Measurements from ENCODE around the gene DCLK1. TPM values are rescaled to one million over a fixed set of nuclear protein-coding genes. Genes with fewer than 3 reads are reported as not detected.

Gene DCLK1
- total RNA-seq, 1 donor from 2014 or later, result 22.6 TPM

DNA sequence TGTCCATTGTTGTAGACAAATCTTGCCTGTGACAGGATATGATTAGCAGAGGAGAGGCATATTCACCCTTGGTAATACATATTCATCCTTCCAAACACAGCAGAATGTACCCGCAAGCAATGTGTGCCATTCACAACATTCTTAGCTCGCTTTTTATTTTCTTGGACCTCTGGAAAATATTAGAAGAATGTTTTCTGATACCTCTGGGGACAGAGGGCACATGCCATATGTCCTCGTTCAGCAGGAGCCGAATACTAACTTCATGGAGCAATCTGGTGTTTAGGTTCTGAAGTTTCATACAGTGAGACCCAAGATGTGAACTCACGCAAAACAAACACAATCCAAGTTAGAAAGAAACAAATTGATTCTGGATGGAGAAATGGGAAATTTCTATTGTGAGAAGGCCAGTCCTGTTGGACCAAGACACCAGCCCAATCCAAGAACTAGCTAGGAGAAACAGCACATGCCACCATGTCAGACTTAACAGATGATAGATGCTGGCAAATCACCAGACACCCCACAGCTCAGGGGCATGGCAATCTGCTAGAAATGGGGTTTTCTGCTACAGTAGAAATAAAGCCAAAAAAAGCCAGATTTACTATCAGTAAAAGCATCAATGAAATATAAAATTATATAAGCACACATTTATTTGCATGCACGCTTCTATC is 297.4 kb downstream of the DCLK1 start:
- Histone ChIP-seq H3K4me3 (no peak overlapping the region), H3K27ac (peak overlapping the region; percentile 42 to 44), H3K36me3 (no peaks in the 10 kb centered on the region), H3K4me1 (peaks cover 0 to 14% of the 10 kb centered on the region in 2 donors), H3K9me3 (no peaks in the 10 kb centered on the region), H3K27me3 (no peaks in the 10 kb centered on the region)
- no peak for DNase-seq (ENCODE audit: low spot score in 2 of 2)
- TF ChIP-seq, protein P1, sequence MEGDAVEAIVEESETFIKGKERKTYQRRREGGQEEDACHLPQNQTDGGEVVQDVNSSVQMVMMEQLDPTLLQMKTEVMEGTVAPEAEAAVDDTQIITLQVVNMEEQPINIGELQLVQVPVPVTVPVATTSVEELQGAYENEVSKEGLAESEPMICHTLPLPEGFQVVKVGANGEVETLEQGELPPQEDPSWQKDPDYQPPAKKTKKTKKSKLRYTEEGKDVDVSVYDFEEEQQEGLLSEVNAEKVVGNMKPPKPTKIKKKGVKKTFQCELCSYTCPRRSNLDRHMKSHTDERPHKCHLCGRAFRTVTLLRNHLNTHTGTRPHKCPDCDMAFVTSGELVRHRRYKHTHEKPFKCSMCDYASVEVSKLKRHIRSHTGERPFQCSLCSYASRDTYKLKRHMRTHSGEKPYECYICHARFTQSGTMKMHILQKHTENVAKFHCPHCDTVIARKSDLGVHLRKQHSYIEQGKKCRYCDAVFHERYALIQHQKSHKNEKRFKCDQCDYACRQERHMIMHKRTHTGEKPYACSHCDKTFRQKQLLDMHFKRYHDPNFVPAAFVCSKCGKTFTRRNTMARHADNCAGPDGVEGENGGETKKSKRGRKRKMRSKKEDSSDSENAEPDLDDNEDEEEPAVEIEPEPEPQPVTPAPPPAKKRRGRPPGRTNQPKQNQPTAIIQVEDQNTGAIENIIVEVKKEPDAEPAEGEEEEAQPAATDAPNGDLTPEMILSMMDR (IDR thresholded peaks at IDR 0.05), result no peak
- intact Hi-C loops (cut with DNase I), result no loop called here

DNA sequence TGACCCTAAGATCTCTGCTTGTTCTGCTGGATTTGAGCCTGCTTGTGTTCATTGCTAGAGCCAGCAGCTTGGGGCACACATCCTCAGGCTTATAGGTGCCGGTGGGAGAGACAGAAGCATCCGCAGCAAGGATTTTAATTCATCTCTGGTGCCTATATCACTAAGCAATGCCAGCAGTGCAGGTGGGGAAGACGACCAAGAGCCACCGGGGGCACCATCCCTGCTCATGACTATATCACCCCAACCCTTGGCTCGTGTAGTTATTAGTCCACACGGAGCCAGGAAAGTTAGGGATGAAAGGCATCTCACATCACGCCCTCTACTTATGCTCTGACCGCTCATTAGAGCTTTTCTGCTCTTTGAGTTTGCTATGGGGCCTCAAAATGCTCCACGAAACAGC is 298.2 kb downstream of the DCLK1 start:
- Histone ChIP-seq H3K4me3 (no peak overlapping the region), H3K27ac (peak overlapping the region; percentile 42 to 44), H3K4me1 (peaks cover 0 to 12% of the 10 kb centered on the region in 2 donors), H3K9me3 (no peaks in the 10 kb centered on the region), H3K27me3 (no peaks in the 10 kb centered on the region), H3K36me3 (no peaks in the 10 kb centered on the region)
- no peak for DNase-seq (ENCODE audit: low spot score in 2 of 2)
- TF ChIP-seq, protein P1 (IDR thresholded peaks at IDR 0.05), result no peak
- intact Hi-C loops (cut with DNase I), result no loop called here

DNA sequence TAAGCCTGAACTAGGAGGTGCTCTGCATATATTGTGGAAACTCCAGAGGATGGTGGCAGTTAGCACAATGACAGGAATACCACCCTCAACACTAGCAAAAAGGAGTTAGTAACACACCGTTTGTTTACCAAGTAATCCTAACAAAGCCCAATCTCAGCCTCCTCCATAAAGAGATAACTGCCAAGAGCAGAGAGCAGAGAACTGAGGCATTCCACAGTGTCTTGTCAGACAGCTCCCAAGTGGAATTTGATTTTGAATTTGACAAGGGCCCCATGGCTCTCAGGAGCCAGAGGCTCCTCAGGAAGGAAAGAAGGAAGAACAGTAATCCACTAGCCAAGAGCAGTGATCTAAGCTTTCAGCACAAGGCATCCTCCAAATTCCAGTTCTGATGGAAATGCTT is 298.6 kb downstream of the DCLK1 start:
- TF ChIP-seq, protein P1 (IDR thresholded peaks at IDR 0.05), result no peak
- Histone ChIP-seq H3K27ac (no peak overlapping the region), H3K36me3 (no peaks in the 10 kb centered on the region), H3K27me3 (no peaks in the 10 kb centered on the region), H3K4me1 (peaks cover 0 to 12% of the 10 kb centered on the region in 2 donors), H3K9me3 (no peaks in the 10 kb centered on the region), H3K4me3 (no peak overlapping the region)
- DNase-seq (ENCODE audit: low spot score in 2 of 2), result no peak
- intact Hi-C loops (cut with DNase I), result no loop called here

DNA sequence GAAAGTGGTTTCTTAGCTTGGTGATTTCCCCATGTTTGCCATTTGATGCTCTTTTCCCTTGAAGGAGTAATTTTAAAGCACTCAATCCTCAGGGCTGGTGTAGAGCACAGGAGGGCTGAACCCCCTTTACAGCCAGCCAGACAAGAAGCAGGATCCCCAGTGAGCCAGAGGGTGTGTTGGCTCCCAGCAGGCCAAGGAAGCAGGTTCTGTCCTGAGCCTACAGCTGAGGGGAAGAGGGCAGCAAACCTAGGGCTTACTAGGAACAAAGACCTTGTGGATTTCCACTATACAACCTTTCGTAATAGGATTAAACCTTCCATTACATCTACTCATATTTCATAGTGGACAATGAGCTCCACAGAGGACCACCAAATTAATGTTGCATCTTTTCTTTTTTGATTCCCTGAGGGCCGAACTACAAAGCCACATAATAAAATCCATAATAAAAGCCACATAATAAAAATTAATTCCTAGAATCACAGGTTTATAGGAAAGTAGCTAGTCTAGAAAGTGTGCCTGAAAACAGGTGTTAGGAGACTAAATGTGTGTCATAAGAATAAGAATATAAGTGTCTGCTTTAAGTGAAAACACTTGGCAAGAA is 300.2 kb downstream of the DCLK1 start:
- intact Hi-C loops (cut with DNase I), result no loop called here
- Histone ChIP-seq H3K4me1 (peaks cover 0 to 12% of the 10 kb centered on the region in 2 donors), H3K9me3 (no peaks in the 10 kb centered on the region), H3K27me3 (no peaks in the 10 kb centered on the region), H3K4me3 (no peak overlapping the region), H3K36me3 (no peaks in the 10 kb centered on the region), H3K27ac (no peak overlapping the region)
- DNase-seq (ENCODE audit: low spot score in 2 of 2), result no peak
- TF ChIP-seq, protein P1 (IDR thresholded peaks at IDR 0.05), result no peak

DNA sequence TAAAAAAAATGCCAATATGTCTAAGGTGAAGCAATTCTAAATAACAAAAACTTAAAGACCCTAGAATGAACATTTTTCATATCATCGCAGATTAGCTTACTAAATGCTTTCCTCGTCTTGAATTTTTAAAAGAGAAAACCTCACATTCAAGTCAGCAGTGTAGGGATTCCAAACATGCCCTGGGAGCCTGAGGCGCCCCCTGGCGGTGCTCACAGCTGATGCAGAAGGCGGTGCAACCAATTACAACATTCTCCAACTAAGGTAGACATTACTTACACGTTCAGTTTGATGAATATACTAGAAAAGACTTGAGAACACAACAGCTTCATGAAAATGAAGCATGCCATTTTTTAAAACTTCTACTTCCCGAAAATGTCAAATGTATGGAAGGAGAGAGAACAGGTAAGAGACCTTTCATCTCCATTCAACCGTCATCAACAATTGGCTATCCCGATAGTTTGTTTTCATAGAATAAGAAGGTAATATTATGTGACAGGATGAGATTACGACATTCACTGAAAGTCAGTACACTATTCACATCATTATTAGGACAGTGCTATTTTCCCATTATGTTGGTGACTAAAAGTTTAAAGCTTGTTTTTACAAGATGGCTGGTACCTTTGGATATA is 304.4 kb downstream of the DCLK1 start:
- TF ChIP-seq, protein P1 (IDR thresholded peaks at IDR 0.05), result no peak
- Histone ChIP-seq H3K4me3 (no peak overlapping the region), H3K36me3 (no peaks in the 10 kb centered on the region), H3K27me3 (no peaks in the 10 kb centered on the region), H3K4me1 (no peaks in the 10 kb centered on the region), H3K9me3 (no peaks in the 10 kb centered on the region), H3K27ac (no peak overlapping the region)
- no peak for DNase-seq (ENCODE audit: low spot score in 2 of 2)
- intact Hi-C loops (cut with DNase I), result no loop called here

Data from ascending aorta (tissue), 2 donors.